ENCODE results near the gene PLD5.

- no peak for TF ChIP-seq CTCF (IDR thresholded peaks at IDR 0.05)
- TF ChIP-seq POLR2A (IDR thresholded peaks at IDR 0.05), result no peak
Observed at GRCh38 chr1:242133796-242134195, 390.7 kb downstream of the PLD5 start.
